GM21619 (cell line): ENCODE data around the gene AP1G2.
A peak's percentile ranks its signal among the peaks of the same experiment; 100 is the strongest.
"Not testable (repeated sequence)": the region's sequence is repeated elsewhere in the genome, so short reads cannot be mapped to it uniquely, and the experiment has no call there.

Experiments
- ATAC-seq: cut with Tn5 transposase; IDR thresholded peaks from one replicate; pipeline ENCODE4 v1.9.1; 2021; ENCODE audit not compliant: unreplicated experiment

Gene AP1G2, protein sequence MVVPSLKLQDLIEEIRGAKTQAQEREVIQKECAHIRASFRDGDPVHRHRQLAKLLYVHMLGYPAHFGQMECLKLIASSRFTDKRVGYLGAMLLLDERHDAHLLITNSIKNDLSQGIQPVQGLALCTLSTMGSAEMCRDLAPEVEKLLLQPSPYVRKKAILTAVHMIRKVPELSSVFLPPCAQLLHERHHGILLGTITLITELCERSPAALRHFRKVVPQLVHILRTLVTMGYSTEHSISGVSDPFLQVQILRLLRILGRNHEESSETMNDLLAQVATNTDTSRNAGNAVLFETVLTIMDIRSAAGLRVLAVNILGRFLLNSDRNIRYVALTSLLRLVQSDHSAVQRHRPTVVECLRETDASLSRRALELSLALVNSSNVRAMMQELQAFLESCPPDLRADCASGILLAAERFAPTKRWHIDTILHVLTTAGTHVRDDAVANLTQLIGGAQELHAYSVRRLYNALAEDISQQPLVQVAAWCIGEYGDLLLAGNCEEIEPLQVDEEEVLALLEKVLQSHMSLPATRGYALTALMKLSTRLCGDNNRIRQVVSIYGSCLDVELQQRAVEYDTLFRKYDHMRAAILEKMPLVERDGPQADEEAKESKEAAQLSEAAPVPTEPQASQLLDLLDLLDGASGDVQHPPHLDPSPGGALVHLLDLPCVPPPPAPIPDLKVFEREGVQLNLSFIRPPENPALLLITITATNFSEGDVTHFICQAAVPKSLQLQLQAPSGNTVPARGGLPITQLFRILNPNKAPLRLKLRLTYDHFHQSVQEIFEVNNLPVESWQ

DNA sequence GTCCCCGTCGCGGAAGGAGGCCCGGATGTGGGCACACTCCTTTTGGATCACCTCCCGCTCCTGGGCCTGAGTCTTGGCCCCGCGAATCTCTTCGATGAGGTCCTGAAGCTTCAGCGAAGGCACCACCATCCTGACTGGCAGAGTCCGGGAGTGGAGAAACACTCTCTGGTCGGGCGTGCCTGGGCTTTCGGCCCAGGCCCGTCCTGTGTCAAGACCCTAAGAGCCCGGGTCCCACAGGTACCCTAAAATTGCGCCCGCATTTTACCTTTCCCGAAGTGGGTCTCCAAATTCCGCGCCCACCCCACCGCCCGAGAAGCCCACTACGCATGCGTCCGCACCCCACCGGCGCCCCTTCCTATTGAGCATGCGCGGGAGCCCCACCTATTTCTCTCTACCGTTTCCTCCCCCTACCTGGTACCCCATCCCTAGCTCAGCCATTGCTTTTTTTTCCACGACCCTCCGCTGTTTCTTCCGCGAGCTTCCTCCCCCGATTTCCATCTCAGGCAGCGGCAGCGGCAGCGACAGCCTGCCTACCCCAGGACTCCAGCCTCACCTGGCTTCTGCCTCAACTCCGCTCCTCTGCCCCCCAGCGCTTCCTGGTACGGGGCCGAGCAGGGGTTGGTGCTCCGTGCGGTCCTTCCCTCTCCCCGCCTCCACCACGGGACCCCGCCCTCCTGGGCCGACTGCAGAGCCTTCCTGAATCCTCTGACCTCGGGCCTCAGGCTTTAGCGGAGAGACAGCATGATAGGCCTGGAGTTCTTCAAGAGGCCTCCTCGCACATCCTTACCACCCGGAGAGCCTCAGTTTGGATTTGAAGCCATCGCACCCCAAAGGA is at the start of gene AP1G2:
TSS of gene AP1G2 (minus strand) at position 606 of the 835 bp plus-strand sequence. CDS start at position 129, 477 bp downstream.
- ATAC-seq = peak; percentile 92

DNA sequence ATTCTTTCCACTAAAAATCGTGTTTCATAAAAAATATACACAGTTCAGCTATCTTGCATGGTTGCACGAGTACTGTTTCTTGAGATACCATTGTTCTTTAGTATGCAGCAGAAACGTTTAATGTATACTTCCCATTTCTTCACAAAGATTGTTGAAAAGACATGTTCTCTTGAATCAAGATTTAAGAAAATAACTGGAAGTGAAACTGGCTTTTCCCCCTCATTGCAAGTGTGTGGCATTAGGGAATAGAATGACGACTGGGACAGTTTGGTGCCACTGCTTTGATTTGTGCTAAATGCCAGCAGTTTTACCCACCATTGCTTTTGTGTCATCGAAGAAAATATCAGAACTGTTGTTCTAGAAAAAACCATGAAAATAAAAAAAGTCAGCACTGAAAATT is 48.3 kb upstream of the AP1G2 start:
- no peak for ATAC-seq

DNA sequence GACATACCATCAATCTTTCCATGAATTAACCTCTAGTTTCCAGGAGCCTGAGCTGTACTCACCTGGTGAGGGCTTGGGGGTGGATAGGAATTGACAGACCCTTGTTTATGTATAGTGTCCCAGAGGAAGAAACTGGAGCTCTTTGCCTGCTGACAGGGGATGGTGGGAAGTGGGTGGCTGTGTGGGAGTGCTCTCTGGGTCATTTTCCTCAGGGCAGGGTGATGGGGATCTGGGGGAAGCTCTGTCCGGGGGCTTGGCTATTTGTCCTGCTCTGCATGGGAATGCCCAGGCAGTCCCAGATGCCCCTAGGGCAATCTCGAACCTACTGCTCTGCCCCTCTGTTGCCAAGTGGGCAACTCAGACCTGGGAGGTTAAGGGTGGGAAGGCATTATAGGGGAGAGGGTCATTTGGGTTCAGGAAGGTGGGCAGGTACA is 46.8 kb upstream of the AP1G2 start:
- no peak for ATAC-seq

DNA sequence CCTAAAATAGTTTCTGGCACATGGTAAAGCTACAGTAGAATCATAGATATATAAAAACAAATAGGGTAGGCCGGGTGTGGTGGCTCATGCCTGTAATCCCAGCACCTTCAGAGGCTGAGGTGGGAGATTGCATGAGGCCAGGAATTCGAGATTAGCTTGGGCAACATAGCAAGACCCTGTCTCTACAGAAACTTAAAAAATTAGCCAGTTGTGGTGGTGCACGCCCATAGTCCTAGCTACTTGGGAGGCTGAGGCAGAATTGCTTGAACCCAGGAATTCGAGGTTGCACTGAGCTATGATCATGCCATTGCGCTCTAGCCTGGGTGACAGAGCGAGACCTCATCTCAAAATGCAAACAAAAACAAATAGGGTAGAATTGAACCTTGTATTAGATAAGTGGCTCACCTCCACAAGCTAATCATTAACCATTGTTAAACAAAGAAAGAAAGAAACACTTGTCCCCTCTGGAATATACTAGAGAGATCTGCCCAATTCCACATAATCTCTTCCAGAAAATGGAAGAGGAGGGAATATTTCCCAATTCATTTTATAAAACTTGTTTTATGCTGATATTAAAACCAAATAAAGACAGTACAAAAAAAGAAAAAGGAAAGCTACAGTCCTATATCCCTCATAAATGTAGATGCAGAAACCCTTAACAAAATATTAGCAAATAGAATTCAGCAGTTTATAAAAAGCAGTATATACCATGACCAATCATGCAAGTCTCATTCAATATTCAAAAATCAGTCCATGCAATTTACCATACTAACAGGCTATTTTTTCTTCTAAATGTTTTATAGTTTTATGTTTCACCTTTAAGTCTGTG is 45.9 kb upstream of the AP1G2 start:
- ATAC-seq = no peak

DNA sequence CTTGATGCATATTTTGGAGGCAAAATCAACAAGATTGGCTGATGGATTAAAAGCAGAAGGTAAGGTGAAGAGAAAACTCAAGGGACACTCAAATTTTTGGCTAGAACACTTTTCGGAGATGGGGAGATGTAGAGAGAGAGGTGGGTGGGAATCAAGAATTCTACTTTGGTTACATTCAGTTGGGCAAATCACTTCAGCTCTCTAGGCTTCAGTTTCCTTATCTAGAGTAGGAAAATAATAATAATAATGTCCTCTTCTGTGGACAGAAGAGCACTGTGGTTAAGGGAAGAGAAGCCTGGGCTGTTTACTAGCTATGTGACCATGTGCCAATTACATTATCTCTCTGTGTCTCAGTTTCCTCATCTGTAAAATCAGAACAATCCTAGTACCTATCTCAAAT is 45.2 kb upstream of the AP1G2 start:
- no peak for ATAC-seq

DNA sequence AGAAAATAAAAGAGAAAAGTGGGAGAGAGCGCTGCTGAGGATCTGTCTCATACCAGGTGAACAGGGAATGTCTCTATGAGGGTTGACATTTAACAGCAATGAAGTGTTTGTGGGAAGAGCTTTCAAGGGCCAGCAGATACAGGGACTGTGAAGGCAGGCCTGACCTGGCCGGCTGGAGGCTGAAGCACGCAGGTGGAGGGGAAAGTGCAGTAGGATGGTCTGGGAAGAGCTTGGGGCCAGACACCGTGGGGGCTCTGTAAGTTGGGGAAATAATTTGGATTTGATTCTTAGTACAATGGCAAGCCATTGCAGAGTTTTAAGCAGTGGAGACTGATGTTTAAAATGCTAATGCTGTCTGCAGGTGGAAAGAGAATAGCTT is 44.8 kb upstream of the AP1G2 start:
- ATAC-seq = no peak

DNA sequence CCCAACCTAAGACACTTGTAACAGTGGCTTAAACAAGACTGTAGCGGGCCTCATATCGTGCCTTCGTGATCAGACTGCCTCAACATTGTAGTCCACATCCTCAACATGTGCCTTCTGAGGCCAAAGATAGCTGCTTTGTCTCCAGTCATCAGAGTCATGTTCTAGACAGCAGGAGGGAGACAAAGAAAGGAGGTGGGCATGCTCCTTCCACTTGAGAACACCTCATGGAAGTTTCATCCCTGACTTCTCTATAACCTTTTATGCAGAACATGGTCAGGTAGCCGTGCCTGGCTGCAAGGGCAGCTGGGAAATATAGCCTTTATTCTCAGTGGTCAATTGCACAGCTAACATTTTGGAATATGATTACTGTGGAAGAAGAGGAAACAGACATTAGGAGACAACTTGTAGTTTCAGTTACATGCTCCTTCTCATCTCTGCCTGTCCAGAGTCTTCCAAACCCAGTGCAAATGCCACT is 43.3 kb upstream of the AP1G2 start:
- no peak for ATAC-seq

DNA sequence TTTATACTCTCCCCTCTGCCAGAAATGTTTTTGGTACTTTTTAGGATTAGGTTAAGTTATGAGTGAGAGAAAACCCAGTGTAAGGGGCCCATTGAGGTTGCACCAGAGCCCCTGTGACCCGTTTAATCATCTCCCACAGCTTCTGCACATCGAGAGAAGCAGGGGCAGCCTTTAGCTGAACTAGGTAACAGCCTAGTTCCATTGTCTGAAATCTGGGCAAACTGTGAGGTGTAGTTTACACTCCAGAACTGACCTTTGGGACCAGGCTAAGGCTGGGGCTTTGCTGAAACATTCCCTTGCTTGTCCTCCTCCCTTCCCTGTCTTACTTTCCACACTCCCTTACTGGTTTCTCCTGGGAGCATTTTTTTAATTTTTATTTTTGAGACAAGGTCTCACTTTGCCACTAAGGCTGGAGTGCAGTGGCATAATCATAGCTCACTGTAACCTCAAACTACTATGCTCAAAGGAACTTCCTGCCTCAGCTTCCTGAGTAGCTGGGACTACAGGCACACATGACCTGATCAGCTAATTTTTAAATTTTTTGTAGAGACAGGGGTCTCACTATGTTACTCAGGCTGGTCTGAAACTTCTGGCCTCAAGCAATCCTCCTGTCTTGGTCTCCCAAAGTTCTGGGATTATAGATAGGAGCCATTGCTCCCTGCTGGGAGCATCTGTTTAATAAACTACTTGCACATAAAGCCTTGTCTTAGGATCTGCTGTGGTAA is 42.7 kb upstream of the AP1G2 start:
- no peak for ATAC-seq

DNA sequence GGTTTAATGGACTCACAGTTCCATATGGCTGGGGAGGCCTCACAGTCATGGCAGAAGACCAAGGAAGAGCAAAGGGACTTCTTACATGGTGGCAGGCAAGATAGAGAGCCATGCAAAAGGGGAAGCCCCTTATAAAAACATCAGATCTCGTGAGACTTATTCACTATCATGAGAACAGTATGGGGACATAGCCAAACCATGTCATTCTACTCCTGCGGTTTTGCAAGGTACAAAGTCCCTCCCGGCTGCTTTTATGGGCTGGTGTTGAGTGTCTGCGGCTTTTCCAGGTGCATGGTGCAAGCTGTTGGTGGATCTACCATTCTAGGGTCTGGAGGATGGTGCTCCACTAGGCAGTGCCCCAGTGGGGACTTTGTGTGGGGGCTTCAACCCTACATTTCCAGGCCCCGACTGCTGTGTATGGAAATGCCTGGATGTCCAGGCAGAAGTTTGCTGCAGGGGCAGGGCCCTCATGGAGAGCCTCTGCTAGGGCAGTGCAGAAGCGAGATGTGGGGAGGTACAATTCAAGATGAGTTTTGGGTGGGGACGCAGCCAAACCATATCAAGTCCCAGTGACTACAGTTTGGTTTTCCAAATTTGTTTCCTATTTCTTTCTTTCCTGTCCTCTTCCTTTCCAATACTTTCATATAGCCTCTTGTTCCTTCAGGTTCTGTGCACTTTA is 42.0 kb upstream of the AP1G2 start:
- not testable (repeated sequence) for ATAC-seq

DNA sequence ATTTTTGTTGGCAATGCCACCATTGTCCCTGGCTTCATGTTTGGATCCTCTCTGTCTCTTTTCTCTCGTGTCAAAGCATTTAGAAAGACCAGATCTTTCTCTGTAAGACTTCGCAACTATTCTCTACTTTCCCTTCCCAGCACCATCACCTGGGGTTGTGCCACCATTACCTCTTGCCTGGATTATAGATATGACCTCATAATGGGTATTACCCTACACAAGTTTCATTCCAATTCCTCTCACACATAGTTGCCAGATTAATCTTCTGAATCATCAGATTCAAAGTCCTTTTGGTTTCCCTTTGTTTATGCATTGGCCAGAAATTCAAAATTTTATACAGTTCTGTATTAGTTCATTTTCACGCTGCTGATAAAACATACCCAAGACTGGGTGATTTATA is 41.4 kb upstream of the AP1G2 start:
- no peak for ATAC-seq

DNA sequence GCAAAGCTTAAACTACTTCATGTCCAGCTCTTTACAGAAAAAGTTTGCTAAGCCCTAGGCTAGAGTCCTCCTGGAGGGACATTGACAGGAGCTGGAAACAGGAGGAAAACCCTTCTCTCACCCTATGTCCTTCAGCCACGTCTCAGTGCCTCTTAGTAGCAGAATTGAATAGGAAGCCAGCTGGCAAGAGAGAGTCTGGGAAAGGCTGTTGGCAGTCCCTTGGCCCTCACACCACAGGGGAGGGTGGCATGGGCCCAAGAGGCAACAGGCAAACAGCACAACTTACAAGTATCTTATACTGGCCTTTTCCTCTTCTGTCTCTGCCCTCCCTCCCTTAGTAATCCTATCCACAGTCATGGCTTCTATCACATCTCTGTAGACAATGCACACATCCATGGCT is 40.9 kb upstream of the AP1G2 start:
- no peak for ATAC-seq

DNA sequence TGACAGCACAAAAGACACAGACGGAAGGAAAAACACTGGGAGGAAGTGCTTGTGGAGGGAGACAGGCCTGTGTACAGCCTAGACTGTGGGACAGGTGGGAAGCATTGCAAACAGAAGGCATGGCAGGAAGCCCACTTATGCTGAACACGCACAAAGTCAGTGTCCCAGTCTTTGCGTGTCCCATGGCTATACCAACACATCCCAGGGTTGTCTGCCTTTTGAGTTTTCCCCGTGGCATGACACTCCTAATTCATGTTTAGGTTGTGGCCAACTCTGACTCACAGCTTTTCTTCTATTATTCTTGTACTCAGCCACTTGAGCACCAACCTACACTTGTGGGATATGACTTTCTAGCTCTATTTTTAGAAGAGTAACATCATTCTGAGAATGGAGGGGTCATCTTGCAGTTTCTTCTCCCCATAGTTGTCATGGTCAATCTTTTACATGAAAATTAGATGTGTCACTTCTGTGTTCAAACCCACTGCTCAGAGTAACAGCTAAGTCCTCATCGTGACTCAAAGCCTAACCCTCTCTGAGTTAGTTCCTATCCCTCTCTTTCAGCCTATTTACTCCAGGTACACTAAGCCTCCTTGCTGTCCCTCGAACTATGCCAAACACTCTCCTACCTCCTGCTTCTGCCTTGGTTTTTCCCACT is 38.5 kb upstream of the AP1G2 start:
- peak; percentile 79 for ATAC-seq

DNA sequence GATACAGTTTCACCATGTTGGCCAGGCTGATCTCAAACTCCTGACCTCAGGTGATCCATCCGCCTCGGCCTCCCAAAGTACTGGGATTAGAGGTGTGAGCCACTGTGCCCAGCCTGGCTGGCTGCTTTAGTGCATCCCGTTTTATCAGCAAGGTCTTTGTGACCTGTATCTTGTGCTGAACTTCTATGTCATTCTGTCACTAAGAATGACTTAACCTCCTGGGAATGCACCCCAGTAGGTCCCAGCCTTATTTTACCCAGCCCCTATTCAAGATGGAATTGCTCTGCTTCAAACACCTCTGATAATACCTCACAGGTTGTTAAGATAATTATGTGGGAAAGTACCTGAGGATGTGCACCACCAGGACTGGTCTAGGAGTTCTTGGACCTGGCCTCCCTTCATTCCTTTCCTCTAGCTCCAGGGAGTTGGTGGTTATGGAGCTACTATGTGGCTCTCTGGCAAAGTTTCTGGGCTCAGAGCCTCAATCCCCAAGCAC is 37.1 kb upstream of the AP1G2 start:
- ATAC-seq = no peak

DNA sequence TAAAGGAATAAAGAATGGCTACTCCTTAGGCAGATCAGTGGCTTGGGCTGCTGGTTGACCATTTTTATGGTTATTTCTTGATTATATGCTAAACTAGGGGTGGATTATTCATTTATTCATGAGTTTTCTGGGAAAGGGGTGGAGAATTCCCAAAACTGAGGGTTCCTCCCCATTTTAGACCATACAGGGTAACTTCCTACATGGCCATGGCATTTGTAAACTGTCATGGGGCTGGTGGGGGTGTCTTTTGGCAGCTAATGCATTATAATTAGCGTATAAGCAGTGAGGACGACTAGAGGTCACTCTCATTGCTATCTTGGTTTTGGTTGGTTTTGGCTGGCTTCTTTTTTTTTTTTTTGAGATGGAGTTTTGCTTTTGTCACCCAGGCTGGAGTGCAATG is 36.6 kb upstream of the AP1G2 start:
- ATAC-seq = no peak

DNA sequence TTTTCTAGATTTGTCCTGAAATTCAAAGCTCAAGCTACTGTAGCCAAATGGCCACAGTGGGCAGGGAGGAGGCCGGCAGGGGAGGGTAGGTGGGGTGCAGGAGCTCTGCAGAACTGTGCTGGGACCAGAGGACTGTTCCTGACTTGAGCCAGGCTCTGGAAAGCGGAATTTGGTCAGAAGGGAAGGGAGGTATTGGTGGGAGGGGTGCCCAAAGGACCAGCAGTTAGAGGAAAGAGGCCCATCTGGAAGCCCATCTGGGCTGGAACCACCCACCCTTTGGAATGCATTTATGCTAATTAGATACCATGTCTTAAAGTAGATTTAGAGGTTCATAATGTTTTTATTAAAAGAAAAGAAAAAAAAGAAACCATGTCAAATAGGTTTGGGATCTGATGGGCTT is 35.5 kb upstream of the AP1G2 start:
- ATAC-seq = no peak

DNA sequence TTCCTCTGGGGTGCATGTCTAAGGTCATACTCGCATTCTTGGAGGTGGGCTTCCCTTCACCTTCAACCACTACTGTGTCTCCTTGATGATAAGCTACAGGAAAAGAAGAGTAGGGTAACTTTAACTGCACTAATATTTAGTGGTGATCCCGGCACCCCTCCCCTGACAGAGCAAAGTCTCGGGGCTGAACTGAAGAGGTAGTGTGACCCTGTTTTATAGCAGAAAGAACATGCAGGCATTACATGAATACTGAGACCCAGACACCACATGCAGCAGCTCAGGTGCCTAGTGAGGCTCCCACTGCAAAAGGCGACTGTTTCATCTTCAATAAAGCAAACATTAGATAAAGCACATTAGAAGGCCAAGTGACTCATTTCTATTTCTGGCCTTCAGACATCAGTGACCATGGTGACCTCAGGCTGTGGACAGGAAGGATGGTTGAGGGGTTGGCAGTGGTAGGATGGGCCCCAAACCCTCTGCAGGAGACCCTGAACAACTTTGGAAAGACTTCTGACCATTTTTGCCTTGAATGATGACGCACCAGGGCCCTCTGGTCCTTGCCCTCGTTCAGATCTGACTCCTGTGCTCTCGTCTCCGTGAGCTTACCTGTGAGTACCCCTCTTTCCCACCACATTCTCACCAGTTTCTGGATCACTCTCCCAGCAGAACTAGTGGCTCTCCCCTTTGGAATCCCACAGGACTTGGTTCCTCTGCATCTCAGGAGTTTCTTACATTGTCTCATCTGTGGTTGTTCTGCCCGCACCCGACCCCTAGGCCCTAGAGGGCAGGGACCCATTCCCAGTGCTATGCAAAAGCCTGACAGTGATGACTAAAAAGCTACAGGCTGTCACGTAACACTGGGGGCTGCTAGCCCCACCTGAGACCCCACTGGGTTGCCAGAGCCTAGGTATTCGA is 34.8 kb upstream of the AP1G2 start:
- ATAC-seq = no peak

DNA sequence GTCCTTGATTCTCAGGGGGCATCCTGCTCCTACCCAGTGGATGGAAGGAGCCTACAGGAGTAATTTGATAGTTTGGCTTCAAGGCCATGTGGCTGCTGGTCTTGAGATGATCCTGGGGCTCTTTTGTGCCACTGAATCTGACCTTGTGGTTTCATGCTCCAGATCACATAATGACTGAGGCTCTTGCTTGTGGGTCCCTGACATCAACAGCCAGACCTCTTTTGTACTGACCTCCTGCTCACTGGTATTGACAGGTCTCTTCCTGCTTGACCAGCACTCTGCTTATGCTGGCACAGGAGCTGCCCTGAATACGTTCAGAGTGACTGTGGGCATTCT is 34.2 kb upstream of the AP1G2 start:
- ATAC-seq = no peak

DNA sequence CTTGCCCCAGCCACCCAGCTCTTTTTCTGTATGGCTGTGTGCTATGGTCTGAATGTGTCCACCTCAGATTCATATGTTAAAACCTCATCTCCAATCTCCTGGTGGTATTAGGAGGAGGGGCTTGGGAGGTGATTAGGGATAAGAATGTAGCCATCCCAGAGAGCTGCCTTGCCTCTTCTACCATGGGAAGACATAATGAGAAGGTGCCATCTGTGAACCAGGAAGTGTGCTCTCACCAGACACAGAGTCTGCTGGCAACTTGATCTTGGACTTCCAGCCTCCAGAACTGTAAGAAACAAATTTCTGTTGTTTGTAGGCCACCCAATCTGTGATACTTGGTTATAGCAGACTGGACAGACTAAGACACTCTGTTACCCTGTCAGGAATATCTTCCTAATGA is 33.8 kb upstream of the AP1G2 start:
- ATAC-seq = no peak
